Ishikawa (cell line): ENCODE results near the gene GNB1L.

ENCODE experiments used
- TAF1 ChIP-seq: IDR thresholded peaks from 2 replicates; pipeline ENCODE4 v1.6.1; 2012; ENCODE audit warnings: low read depth, mild to moderate bottlenecking
- TF ChIP-seq, protein P1 (sequence below): IDR thresholded peaks from 2 replicates; pipeline ENCODE4 v1.6.1; 2012

DNA sequence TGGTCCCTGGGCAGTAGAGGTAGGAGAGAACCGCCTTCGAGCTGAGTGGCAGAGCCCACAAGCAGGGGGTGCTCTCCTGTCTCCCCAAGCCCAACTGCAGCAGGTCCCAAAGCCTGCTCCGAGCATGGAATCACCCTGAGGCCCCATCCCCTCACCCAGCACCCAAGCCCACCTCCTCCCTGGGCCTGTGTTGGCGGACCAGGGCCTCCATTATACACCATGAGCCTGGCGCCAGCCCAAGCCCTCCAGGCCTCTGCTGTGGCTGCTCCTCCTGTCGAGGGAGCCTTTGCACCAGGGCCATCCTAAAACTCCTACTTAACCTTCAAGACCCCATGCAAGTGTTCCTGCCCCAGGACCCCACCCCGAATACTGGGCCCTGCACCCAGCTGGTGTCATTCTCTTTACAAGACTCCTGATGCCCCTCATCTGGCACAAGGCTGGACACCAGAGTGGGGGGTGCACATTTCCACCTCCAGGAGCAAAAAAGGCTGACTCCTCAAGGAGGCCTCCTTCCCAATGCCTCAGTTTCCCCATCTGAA, 114.7 kb downstream of the GNB1L start:
- TF ChIP-seq, protein P1, sequence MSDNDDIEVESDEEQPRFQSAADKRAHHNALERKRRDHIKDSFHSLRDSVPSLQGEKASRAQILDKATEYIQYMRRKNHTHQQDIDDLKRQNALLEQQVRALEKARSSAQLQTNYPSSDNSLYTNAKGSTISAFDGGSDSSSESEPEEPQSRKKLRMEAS = no peak
- no peak for TF ChIP-seq TAF1
